ENCODE results near the gene CCDC178.

Gene CCDC178, protein sequence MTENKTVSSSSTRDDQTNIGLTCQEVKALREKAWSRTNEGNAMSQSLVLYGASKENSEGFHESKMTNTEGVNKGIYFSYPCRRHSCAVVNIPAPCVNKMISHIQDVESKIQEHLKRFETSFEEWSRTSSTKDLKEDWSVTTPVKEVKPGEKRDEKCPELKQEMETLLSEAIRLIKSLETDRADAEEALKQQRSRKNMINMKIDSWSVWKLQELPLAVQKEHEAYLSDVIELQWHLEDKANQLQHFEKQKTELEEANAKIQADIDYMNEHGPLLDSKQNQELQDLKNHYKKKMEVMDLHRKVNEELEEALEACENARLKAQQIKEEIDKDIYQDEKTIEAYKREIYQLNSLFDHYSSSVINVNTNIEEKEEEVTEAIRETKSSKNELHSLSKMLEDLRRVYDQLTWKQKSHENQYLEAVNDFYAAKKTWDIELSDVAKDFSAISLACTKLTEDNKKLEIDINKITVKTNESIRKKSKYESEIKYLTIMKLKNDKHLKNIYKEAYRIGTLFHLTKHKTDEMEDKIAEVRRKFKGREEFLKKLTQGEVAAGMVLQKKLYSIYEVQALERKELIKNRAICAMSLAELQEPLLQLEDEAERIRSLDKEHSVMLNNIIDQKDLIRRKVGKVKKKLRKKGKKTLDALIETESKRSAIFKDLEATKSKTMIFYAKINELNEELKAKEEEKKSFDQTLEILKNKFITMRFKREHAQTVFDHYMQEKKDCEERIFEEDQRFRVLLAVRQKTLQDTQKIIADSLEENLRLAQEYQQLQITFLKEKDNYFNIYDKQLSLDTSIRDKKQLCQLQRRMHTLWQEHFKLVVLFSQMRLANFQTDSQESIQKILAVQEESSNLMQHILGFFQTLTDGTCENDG

DNA sequence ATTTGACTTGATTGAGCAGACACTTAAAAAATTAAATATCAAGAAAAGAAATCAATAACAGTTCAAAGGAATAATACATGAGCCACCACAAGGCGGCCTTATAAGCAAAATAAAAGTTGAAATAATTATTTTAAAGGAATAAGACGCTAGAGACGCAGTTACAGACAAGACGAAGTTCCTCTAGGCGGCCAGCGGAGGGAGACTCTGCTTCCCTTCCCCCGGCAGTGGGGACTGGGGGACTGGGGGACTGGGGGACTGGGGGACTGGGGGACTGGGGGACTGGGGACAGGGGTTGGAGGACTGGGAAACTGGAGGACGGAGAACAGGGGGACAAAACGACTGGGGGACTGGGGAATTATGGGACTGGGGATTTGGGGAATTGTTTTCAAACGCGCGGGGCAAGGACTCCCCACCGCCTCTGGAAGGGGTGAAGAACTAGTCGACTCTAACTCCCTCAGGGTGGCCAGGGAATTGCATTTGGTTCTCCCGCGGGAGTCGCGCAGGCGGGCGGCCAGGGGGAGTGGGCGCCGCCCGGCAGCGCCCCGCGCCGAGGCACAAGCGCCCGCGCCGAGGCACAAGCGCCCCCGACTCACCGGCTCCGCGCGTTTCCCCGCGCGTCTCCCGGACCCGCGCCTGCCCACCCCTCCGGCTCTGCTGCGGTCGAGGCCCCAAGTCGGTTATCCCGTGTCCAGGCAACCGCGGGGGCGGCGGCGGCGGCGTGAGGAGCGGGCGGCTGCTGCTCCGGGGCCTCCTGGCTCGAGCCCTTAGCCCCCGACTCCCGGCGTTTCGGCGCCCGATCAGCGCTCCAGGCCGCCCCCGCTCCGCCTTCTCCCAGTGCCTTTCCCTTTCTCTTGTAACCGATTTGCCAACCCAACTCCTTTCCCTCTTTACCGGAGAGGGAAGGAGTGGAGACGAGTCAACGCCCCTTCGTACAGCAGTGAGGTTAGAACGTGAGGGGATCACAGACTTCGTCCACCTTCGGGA lies at the start of gene CCDC178:
Gene CCDC178, minus strand, starts transcription at position 662 of the 984 bp plus-strand sequence. CDS start 28,633 bp downstream, outside the sequence.
- Histone ChIP-seq H3K36me3 (ENCODE audit: insufficient read depth, low read length) (no peaks in the 10 kb centered on the region), H3K9me3 (ENCODE audit: low read depth, low read length) (no peaks in the 10 kb centered on the region), H3K9ac (ENCODE audit: insufficient read length) (peak within 1 kb of the TSS; percentile 77), H3K4me3 (peak within 1 kb of the TSS; percentile 85), H3K27ac (no peak within 1 kb of the TSS)
- no peak for TF ChIP-seq POLR2AphosphoS5 (IDR thresholded peaks at IDR 0.05; ENCODE audit: borderline replicate concordance, low read depth, low read length)
- no peak for TF ChIP-seq FOXP2 (optimal IDR thresholded peaks at IDR 0.05; ENCODE audit: control extremely low read depth, extremely low read length, insufficient read depth)
- TF ChIP-seq EZH2 (IDR thresholded peaks at IDR 0.05), result no peak
- DNase-seq (ENCODE audit: low read depth, low spot score), result peak; percentile 47

DNA sequence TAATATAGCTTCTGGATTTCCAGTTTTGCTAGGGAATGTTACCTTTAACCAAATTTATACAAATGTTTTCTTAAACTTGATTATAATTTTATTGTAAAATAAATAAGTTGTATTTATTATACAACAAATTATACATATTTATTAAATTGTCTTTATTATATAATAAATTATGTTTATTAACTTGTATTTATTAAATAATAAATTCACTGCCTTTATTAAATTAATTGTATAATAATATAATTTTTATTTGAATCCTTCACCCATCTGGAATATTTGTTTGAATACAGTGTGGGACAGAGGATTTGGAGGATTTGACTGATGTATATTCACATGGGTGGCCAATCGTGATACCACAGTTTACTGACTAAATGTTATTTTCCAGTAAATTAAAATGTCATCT lies 43.4 kb upstream of the CCDC178 start:
- H3K9ac ChIP-seq (ENCODE audit: insufficient read length), result no peak overlapping the region
- no peak for TF ChIP-seq POLR2AphosphoS5 (IDR thresholded peaks at IDR 0.05; ENCODE audit: borderline replicate concordance, low read depth, low read length)
- no peak for TF ChIP-seq FOXP2 (optimal IDR thresholded peaks at IDR 0.05; ENCODE audit: control extremely low read depth, extremely low read length, insufficient read depth)
- no peak for TF ChIP-seq EZH2 (IDR thresholded peaks at IDR 0.05)
- no peak for DNase-seq (ENCODE audit: low read depth, low spot score)
- H3K36me3 ChIP-seq (ENCODE audit: insufficient read depth, low read length), result no peaks in the 10 kb centered on the region
- H3K4me3 ChIP-seq, result no peak overlapping the region
- no peaks in the 10 kb centered on the region; the same call in 1 of the 2 replicates for H3K9me3 ChIP-seq (ENCODE audit: low read depth, low read length)
- no peak overlapping the region for H3K27ac ChIP-seq

DNA sequence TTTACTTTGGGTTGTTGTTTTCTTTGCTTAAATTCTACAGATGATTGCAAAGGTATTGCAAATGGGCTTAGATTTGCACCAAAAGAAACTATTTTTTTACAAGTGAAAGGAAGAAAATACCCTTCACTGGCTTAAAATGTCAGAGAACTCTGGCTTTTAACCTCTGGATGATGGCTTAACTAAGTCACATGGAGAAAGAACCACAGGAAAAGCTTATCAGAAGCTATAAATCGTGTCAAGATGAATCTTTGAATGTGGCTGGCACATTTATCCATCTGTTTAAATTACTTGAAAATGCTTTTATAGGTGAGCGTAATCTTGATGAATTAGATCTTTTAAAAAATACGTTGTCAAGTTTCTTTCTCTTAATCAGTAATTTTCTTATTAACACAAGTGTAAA lies 32.0 kb upstream of the CCDC178 start:
- H3K9ac ChIP-seq (ENCODE audit: insufficient read length), result no peak overlapping the region
- TF ChIP-seq EZH2 (IDR thresholded peaks at IDR 0.05), result no peak
- TF ChIP-seq FOXP2 (optimal IDR thresholded peaks at IDR 0.05; ENCODE audit: control extremely low read depth, extremely low read length, insufficient read depth), result no peak
- no peak for TF ChIP-seq POLR2AphosphoS5 (IDR thresholded peaks at IDR 0.05; ENCODE audit: borderline replicate concordance, low read depth, low read length)
- no peak overlapping the region for H3K27ac ChIP-seq
- H3K9me3 ChIP-seq (ENCODE audit: low read depth, low read length), result no peaks in the 10 kb centered on the region
- no peaks in the 10 kb centered on the region for H3K36me3 ChIP-seq (ENCODE audit: insufficient read depth, low read length)
- H3K4me3 ChIP-seq, result no peak overlapping the region
- DNase-seq (ENCODE audit: low read depth, low spot score), result no peak

DNA sequence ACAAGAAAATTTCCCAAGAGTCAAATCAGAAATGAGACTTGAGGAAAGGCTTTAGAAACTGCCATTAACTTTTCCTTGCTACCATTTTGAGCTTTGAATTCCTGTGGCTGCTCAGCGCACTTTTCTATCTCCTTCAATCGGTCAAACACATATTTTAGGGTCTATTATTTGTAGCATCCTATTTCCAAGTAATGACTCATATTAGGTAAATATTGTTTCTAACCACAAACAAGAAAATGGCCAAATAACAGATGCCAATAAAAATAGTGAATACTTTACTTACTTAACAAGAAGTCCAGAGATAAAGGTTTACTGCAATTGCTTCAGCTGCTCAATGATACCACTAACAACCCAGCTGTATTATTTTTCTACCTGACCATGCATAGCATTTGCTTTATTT lies 29.7 kb upstream of the CCDC178 start:
- no peak for DNase-seq (ENCODE audit: low read depth, low spot score)
- TF ChIP-seq POLR2AphosphoS5 (IDR thresholded peaks at IDR 0.05; ENCODE audit: borderline replicate concordance, low read depth, low read length), result no peak
- TF ChIP-seq EZH2 (IDR thresholded peaks at IDR 0.05), result no peak
- TF ChIP-seq FOXP2 (optimal IDR thresholded peaks at IDR 0.05; ENCODE audit: control extremely low read depth, extremely low read length, insufficient read depth), result no peak

DNA sequence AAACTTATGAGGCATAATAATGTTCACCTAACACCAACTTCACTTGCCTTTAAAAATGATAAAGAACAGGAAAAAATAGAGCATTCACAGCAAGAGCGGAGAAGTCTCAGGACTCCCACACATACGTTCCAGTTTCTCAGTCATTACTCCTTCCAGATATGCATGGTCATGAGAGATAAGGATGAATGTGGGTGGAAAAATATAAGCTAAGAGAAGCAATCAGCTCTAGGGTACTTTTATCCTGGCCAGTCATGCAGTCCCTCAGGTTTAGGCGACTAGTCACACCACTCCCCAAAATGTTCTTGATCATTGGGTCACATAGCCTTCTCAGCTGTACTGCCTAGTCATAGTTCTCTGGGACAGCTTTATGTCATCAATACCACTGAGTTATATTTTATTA lies 29.2 kb upstream of the CCDC178 start:
- Histone ChIP-seq H3K27ac (no peak overlapping the region), H3K9me3 (ENCODE audit: low read depth, low read length) (no peaks in the 10 kb centered on the region), H3K36me3 (ENCODE audit: insufficient read depth, low read length) (no peaks in the 10 kb centered on the region), H3K4me3 (no peak overlapping the region), H3K9ac (ENCODE audit: insufficient read length) (no peak overlapping the region)
- no peak for TF ChIP-seq FOXP2 (optimal IDR thresholded peaks at IDR 0.05; ENCODE audit: control extremely low read depth, extremely low read length, insufficient read depth)
- TF ChIP-seq EZH2 (IDR thresholded peaks at IDR 0.05), result no peak
- no peak for TF ChIP-seq POLR2AphosphoS5 (IDR thresholded peaks at IDR 0.05; ENCODE audit: borderline replicate concordance, low read depth, low read length)
- DNase-seq (ENCODE audit: low read depth, low spot score), result no peak

More for the DNA sequence above, 29.7 kb upstream of the CCDC178 start:
- H3K9ac ChIP-seq (ENCODE audit: insufficient read length), result no peak overlapping the region
- no peak overlapping the region for H3K27ac ChIP-seq
- no peak overlapping the region for H3K4me3 ChIP-seq
- no peaks in the 10 kb centered on the region for H3K9me3 ChIP-seq (ENCODE audit: low read depth, low read length)
- no peaks in the 10 kb centered on the region for H3K36me3 ChIP-seq (ENCODE audit: insufficient read depth, low read length)

DNA sequence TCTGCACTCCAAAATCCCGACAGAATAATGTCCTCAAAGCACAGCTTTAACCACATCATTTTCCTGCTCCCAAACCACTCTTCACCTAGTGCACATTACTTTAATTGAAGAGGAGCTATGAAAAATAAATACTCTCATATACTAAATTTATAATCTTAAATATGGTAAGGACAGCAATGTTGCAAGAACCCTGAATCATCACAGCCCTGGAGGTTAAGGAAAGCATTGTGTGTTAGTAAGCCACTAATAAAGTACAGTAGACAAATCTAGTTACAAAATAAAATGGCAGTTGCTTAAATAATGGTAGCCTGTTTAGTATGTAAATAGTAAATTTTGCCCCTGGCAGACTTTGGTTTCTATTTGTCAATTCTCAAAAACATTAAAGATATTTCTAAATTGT lies 27.0 kb upstream of the CCDC178 start:
- DNase-seq (ENCODE audit: low read depth, low spot score), result no peak
- H3K4me3 ChIP-seq, result no peak overlapping the region
- no peak overlapping the region for H3K9ac ChIP-seq (ENCODE audit: insufficient read length)
- no peaks in the 10 kb centered on the region for H3K36me3 ChIP-seq (ENCODE audit: insufficient read depth, low read length)
- no peak for TF ChIP-seq FOXP2 (optimal IDR thresholded peaks at IDR 0.05; ENCODE audit: control extremely low read depth, extremely low read length, insufficient read depth)
- no peak for TF ChIP-seq EZH2 (IDR thresholded peaks at IDR 0.05)
- TF ChIP-seq POLR2AphosphoS5 (IDR thresholded peaks at IDR 0.05; ENCODE audit: borderline replicate concordance, low read depth, low read length), result no peak
- H3K27ac ChIP-seq, result no peak overlapping the region
- H3K9me3 ChIP-seq (ENCODE audit: low read depth, low read length), result no peaks in the 10 kb centered on the region

DNA sequence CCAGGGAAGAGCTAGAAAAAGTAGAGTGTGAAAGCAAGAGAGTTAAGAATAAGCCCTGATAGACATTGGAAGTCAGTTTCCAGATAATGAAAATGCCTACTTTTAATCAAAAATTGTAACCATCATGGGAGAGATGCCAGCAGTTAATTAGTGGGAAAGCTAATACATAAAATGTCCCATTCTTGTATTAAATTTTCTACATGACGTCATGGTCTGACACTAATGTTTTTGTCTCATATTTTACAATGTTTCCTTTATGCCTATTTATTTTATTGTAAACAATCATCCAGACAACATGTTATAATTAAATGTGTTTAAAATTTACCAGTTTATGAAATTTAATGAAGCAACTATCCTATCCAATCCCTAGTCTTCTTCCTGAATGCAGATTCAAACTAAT lies 26.3 kb upstream of the CCDC178 start:
- TF ChIP-seq EZH2 (IDR thresholded peaks at IDR 0.05) (no peak), POLR2AphosphoS5 (IDR thresholded peaks at IDR 0.05; ENCODE audit: borderline replicate concordance, low read depth, low read length) (no peak), FOXP2 (optimal IDR thresholded peaks at IDR 0.05; ENCODE audit: control extremely low read depth, extremely low read length, insufficient read depth) (no peak)
- H3K27ac ChIP-seq, result no peak overlapping the region
- no peak overlapping the region for H3K4me3 ChIP-seq
- H3K36me3 ChIP-seq (ENCODE audit: insufficient read depth, low read length), result no peaks in the 10 kb centered on the region
- no peaks in the 10 kb centered on the region for H3K9me3 ChIP-seq (ENCODE audit: low read depth, low read length)
- DNase-seq (ENCODE audit: low read depth, low spot score), result no peak
- H3K9ac ChIP-seq (ENCODE audit: insufficient read length), result no peak overlapping the region

Measured in SK-N-MC (cell line).